Activated CD4-positive, CD25-positive, alpha-beta regulatory T cell treated with anti-CD3 and anti-CD28 coated beads, Interleukin-2, amount 50 U/mL, for 72 hours (primary cell): Measurements from ENCODE around the gene GCSAM.

Source experiments
- DNase-seq: peaks from one replicate; pipeline ENCODE4 v3.0.0; 2021

The GCSAM gene, protein sequence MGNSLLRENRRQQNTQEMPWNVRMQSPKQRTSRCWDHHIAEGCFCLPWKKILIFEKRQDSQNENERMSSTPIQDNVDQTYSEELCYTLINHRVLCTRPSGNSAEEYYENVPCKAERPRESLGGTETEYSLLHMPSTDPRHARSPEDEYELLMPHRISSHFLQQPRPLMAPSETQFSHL

DNA sequence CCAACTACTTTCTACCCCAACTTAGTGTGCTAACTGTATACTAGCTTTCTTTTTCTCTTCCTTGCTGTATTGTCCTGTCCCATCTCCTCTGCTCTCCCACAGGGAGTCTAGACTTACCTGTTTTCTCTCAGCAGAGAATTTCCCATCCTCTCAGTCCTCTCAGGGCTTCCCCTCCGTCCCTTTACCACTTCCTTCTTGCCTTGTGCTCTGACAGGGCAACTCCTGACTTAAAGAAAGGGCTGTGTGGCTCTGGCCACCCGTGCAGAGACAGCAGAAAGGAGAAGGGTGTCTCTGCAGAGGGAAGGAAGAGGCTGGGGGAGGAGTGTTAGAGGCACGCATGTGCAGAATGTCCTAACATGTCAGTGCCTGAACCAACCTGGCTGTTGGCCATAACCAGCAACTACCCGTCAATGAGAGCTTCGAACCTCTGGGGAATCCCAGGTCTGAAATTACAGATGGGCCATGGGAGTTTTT is at the start of gene GCSAM:
Gene GCSAM (minus strand): TSS at position 274 of the 474 bp plus-strand sequence. CDS start 128 bp downstream, at position 146.
- DNase-seq: peak; percentile 49

DNA sequence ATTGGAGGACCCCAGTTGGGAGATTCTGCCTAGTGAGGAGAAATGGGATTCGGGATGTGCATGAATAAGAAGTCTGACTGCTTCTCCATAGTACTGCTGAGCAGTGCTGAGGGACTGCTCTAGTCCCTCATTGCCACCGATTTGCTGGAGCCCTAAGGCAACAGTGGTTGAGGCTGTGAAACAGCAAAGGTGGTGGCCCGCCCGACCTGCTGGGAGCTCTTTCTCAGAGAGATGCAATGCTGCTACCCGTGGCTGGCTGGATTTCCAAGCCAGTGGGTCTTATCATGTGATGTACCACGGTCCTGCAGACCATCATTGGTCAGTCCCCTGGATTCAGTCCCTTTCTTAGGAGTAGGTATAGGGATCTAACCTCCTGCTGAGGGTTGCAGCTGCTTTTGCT is 42.6 kb upstream of the GCSAM start:
- no peak for DNase-seq

DNA sequence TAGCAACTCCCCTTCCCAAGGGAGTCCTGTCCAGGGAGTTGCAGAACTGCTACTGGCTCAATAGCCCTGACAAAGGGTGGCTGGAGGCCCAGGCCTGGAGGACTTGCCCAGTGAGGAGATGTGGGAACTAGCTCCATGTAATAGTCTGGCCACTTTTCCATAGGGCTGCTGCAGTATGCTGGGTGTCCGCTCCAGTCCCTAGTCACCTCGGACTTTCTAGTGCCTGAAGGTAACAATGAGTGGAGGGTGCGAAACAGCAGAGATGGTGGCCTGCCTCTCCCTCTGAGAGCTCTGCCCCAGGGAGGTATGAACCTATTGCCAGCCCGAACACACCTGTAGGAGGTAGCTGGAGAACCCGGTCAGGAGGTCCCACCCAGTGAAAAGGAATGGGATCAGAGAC is 42.0 kb upstream of the GCSAM start:
- no peak for DNase-seq

DNA sequence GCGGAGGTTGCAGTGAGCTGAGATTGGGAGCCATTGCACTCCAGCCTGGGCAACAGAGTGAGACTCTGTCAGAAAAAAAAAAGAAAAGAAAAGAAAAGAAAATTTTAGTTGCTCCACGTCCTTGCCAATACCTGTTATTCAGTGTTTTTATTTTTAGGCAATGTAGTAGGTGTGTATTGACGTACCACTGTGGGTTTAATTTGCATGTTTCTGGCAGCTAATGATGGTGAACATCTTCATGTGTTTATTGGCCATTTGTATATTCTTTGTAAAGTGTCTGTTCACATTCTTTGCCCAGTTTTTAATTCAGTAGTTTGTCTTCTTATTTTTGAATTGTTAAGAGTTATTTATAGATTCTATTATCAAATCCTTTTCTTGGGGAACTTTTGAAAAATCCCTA is 38.1 kb upstream of the GCSAM start:
- no peak for DNase-seq

DNA sequence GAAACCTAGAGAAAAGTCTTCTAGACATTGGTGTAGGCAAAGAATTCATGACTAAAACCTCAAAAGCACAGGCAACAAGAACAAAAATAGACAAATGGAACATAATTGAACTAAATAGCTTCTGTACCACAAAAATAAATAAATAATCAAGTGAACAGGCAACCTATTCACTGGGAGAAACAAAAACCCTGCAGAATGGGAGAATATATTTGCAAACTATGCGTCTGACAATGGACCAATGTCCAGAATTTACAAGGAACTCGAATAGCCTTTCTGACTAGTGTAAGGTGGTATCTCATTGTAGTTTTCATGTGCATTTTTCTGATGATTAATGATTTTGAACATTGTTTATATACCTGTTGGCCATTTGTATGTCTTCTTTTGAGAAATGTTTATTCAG is 37.0 kb upstream of the GCSAM start:
- no peak for DNase-seq

DNA sequence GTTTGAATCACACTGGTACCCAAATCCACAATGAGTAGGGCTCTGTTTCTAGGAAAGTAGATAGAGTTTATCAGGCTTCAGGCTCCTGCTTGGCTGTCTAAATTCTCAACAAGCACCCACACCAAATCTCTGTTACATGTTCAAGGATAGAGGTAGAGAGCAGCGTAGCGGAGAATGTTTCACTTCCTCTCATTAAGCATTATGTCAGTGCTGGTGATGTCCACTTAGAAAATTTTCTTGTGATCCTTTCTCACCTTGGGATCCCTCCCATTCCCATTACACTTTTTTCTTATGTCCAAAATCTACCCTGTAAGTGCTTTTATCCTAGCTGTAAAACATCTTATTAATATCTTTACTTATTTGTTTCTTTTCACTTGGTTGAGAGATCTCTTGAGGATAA is 34.7 kb upstream of the GCSAM start:
- DNase-seq: no peak

DNA sequence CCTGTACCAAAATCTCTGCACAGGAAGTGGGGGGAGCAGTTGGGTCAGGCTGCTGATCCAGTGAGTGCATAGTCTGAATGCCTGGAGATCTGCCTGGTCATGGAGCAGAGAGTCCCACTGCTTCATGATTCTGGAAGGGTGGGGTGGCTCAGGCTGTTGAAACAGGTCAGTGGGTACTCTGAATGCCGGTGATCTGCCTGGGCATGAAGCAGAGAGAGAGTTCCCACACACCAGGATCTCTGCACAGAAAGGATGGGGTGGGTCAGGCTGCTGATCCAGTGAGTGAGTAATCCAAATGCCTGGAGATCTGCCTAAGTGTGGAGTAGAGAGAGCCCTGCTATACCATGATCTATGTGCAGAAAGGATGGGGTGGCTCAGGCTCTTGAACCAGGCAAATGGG is 16.1 kb upstream of the GCSAM start:
- DNase-seq: no peak

DNA sequence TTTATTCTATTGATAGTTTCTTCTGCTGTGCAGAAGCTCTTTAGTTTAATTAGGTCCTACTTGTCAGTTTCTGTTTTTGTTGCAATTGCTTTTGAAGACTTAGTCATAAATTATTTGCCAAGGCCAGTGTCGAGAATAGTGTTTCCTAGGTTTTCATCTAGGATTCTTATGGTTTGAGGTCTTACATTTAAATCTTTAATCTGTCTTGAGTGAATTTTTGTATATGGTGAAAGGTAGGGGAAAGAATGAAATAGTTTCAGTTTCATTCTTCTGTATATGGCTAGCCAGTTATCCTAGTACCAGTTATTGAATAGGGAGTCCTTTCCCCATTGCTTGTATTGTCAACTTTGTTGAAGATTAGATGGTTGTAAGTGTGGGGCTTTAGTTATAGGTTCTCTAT is 10.6 kb upstream of the GCSAM start:
- no peak for DNase-seq

DNA sequence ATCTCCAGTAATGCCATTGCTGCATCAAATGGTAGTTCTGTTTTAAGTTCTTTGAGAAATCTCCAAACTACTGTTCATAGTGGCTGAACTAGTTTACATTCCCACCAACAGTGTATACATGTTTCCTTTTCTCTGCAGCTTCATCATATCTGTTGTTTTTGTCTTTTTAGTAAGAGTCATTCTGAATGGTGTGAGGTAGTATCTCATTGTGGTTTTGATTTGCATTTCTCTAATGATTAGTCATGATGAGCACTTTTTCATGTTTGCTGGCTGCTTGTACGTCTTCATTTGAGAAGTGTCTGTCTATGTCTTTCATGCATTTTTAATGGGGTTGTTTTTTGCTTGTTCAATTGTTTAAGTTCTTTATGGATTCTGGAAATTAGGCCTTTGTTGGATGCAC is 10.2 kb upstream of the GCSAM start:
- DNase-seq: no peak

DNA sequence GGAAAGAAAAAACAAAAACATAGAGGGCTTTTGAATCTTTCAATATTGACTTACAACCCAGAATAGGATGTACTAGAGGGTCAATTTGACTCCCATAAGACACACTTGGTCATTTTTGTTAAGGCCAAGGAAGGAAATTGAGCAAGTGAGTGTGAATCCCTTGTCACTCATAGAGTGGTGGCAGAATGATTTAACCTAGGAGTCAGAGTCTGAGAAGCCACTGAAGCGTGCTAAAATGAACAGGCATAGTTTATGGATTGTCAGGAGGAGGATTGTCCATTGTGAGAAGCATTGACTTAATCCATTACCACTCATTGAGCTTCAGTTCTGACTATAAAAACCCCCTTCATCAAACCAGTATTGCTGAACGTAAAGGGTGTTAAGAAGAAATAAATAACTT is 8.2 kb upstream of the GCSAM start:
- DNase-seq: no peak

DNA sequence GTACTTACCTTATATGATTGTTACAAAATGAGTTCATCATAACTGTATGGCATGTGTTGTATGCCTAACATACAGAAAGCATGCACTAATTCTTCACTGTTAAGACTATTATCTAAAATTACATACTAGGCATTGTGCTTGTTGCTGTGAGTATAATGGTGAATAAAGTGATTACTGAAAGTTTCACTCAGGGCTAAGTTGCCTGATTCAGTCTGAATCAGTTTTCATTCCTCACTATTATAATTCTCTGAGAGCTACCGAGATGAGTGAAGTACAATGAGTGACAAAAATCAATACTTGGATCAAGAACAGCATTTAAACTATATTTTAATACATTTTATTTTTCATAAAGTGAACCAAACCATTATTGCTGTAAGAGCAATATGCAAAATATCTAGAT is 7.5 kb upstream of the GCSAM start:
- DNase-seq: no peak

DNA sequence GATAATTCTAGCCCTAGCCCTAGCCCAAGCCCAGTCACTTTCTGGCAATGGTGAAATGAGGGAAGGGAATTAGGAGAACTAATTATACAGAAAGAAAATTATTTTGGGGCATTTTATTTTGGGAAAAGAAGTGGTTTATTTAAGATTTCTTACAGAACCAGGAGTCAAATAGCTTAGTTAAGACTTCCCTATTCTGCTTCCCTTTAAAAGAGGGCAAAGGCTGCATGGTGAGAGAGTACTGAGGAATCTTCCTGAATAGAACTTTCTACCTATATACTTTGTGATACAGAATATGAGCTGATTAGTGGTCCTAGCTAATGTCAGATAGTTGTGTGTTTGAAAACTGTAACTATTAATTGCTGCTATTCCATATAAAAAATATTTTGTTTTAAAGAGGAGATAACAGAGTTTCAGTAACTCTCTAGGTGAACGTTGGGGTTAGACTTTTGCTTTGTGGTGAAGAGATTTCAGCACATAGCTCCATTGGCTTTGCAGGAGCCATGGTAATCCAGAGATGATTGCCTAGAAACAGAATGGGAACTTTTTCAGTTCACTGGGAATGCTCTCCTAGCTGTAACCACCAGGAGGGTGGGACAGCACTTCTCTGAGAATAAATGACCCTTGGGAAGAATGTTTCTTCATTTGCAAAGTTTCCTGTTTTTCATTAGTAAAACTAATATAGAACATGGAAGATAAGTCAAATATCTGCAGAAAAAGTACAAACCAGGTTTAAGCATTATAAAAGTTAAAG is 5.3 kb upstream of the GCSAM start:
- DNase-seq: no peak

DNA sequence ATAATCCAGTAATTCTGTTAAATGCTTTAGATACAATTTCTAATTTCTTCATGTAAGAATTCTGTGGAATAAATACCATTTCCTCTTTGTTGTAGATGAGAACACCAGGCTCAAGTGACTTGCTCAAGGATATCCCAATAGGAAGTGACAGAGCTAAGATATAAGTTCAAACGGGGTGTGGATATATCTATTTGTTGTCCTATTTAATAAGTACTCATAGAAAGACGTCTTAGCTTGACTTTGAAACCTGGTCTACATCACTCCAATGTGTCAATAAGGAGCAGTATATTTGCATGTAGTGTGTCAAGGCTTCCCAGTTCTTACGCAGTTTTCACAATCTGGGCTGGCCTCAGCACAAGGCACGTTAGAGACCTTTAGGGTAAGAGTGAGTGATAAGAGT is 4.7 kb upstream of the GCSAM start:
- DNase-seq: no peak

DNA sequence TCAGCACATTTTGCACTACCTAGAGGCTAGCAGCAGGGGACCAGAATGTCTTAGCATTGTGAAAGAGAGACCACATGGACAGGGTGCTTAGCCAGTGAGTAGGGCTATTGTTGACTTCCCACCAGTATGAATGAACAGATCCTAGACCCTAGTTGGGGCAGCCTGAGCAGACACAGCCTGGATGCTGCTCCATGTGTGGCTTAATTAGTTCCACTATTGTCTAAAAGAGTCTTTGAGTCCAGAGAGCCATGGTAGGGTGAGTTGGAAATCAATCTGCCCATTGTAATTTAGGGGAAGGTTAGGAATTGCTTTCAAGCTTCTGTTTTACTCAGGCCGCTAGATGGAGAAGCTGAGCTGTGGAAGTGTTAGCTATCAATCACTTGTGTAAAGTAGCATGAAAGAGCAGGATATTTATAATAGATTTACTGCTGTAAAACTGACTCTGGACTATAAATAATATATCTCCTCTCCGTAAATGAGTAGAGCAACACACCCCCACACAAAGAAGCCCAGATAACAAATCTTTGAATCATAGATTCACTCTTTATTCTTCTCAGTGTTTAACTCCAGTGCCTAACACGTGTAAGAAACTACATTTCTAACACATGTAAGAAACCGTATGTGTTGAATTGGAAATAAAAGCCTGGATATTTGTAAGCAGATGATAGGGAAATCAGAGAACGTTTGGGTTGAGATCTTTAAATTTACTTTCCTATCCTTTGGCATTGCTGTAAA is 4.1 kb upstream of the GCSAM start:
- DNase-seq: no peak

DNA sequence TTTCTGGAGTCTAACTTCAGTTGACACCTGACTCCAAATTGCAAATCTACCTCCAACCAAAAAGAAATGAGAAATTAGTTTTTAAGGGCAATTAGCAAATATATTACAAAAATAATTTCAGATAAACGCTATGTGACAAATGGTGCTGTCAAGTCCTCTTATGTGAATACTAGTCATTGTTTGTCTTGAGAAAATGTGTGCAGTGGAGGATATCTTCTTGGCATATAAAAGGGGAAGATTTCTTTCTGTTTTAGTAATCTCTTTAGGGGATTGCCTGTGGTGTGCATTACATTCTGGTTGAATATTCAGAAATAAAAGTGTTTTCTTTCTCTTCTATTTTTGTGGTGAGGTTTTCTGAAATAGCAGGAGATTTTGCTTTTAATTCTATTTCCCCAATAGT is 3.0 kb upstream of the GCSAM start:
- no peak for DNase-seq

DNA sequence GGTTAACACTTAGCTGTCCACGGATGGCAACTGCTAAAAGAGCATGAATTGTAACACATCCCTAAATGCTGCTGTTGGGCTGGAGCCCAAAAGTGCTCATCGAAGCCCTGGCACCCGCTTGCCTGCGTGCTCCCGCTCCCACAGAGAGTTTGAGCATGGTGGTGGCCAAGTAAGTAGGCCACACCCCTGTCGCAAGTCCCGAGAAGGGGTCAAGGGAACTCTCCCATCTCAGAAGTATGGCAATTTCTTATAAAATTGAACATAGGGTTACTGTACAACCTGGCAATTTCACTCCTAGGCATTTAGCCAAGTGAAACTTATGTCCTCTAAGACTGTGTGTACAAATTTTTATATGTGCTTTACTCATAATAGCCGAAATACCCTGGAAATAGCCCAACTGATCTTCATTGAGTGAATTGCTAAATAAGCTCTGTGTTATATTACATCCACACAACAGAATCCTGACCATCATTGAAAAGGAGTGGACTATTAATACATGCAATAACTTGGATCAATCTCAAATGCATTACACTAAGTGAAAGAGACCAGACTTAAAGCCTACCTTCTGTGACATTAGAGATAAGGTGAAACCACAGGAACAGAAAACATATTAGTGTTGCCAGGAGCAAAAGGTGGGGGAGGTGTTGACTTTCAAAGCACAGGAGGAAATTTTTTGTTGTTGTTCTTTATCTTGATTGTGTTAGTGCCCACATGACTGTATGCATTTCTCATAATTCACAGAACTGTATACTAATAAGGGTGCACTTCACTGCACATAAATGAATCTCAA is 1.5 kb upstream of the GCSAM start:
- DNase-seq: no peak

DNA sequence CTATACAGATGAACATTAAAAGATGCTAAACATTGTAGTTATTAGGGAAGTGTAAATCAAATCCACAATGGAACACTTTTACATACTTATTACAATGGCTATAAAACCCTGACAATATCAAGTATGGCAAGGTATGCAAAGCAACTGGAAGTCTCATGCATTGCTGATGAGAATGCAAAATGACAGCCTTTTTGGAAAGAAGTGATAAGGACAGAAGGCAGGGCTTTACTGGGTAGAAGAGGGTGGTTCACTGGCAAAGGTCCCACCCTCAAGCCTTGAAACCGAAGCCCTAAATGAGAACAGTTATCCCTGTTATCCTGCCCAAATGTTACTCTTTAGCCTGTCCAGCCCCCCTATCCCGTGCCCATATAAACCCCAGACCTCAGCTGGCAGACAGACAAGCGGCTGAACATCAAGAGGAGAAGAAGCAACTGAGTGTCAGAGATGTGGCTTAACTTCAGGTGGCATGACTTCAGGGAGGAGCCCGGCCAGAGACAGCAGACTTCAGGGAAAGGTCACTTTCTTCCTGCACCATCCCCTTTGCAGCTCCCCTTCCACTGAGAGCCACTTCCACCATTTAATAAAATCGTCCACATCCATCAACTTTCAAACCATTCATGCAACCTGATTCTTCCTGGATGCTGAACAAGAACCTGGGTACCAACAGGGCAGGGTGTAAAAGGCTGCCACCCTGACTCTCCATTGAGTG is 732 bp upstream of the GCSAM start:
- no peak for DNase-seq

DNA sequence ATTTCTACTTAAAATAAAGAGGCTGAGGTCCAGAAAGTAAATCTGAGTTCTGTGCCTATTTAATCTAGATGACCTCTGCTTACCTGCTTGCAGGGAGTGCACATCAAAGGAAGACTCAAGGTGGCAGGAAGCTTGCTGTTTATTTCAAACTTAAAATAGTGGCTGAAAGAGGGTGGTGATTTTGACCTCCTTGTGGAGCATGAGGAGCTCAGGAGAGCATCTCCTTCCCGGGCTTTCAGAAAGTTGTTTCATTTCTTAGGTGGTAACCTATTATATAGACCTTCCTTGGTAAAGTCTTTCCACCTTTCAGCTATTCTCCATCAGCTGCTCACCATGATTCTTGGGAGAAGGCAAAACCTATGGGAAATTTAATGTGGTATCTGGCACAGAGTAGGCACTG is 494 bp downstream of the GCSAM start:
- DNase-seq: no peak

DNA sequence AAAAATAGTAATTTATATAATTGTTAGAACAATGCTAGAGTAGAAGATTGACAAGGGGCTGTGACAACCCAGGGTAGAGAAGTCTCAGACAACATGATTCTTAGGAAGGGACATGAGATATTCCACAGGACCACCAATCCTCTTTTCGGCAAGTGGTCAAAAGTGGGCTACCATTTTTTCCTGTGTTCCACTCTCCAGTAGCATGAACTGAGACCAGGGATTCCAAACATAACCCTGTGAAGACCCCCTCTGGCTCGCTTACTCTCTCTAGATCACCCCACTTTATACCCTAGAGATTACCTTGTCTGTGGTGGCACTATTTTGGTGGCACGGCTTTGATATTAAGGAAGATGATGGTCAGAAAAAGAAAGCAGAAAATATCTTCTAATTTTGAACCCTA is 960 bp downstream of the GCSAM start:
- no peak for DNase-seq

DNA sequence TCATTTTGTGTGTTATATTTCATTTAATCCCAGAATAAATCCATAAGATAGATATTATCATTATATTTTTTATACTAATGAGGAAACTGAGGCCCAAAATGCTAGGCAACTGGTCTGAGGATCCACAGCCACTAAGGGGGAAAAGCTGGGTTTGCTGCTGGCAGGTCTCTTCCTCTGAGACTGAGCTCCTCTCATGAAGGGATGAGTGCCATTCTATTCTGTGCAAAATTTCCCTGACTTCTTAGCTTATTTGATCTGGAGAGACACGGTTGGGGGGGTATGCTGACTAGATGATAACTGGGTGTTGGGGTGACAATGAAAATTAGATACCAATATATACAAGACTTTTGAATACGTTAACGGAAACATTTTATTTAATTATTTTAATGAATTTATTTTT is 1.9 kb downstream of the GCSAM start:
- DNase-seq: no peak

DNA sequence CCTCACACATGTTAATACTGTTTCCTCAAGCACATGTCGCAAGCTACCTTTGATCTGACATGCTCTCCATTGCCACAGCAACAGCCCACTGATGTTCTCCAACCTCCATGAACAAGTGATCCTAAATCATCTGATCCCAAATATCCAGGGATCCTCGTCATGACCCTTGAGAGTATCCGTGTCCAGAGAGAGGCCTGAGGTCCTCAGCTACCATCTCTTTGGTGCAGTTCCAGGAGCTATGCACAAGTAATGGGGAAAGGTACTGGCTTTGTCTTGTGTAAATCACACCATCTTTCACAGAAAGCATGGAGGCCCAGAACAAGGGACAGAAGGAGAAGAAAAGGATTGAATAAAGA is 2.4 kb downstream of the GCSAM start:
- no peak for DNase-seq

DNA sequence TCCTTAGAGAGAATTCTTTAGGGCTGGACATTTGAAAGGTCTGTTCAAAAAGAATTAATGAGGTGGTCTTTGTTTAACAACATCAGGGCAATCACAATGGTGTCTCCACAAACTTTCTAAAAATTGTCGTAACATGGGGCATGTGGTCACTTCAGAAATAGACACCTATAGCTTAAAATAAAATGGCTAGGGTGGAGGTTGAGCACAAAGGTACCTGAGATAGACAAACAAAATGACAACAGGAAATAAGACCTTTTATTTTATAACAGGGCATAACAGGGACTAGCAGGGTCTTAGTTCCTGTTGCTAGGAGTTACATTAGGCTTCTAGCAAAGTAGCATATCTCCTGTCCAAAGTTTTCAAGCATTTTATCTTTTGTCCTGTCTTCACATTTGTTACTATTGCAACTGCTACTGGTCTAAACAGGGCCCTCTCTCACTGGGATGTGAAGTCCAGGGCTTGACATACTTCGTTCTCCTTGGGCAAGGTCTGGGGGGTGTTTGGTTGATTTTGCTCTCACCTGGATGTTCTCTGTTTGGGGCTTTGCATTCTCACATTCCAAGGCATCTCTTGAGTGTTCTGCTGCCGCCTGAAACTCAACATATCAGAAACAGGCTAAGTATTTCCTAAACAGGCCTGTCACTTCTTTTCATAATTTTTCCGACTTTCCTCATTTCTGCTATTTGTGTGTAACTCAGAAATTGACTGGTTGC is 3.0 kb downstream of the GCSAM start:
- no peak for DNase-seq
